GM18909 (cell line): ENCODE data around the gene USP22.

Experiments used
- ATAC-seq: cut with Tn5 transposase; IDR thresholded peaks from one replicate; pipeline ENCODE4 v1.9.1; 2021; ENCODE audit warnings: mild to moderate bottlenecking; ENCODE audit not compliant: unreplicated experiment, poor library complexity

USP22 gene

DNA sequence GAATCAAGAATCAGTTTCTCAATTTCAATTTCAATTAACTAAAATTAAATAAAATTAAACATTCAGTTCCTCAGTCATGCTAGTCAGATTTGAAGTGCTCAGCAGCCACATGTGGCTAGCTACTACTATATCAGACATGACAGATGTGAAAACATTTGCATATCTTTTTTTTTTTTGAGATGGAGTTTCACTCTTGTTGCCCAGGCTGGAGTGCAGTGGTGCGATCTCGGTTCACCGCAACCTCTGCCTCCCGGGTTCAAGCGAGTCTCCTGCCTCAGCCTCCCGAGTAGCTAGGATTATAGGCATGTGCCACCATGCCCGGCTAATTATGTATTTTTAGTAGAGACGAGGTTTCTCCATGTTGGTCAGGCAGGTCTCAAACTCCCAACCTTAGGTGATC lies 10.2 kb upstream of the USP22 start:
- ATAC-seq = peak; percentile 84

DNA sequence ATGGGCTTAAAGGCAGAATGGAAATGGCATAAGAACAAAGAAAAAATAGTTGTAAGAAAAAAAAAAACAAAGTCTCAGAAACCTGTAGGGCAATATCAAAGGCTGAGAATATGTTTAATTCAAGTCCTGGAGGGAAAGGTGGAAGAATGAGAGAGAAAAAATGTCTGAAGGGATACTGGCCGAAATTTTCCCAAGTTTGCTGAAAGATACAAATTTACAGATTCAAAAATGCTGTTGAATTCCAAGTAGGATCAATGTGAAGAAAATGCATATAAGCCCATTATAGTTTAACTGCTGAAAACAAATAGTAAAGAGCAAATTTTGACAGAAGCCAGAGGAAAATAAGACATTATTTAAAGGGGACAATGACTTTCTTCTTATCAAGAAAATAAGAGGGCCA lies 6.6 kb upstream of the USP22 start:
- no peak for ATAC-seq

DNA sequence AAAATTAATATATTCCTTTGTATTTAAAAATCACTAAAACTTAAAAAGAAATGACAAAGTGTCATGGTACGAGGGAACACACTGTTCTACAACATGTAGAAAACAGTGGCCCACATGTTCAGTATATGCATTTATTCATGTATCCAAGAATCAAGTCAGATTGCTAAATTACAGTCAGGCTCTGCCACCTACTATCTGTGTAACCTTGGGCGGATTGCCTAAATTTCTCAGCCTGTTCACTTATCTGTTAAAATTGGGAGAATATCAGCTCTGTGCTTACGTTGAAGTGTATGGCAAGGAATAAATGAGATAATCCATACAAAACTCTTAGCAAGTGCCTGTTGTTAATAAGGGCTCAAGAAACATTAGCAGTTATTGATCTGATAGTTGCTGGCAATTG lies 3.4 kb upstream of the USP22 start:
- no peak for ATAC-seq

DNA sequence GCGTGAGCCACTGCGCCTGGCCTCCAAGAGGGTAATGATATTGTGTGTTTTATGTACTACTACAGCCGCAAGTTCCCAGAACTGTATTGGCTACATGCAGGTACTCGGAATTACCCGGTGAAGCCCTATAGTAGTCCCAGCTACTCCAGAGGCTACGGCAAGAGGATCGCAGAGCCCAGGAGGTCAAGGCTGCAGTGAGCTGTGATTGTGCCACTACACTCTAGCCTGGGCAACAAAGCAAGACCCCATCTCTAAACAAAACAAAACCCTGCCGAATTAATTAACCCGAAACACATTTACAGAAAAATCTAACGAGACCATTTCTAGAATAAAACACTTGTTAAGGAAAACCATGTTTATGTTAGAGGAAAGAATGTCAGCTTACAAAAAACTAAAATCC lies 2.2 kb upstream of the USP22 start:
- no peak for ATAC-seq

DNA sequence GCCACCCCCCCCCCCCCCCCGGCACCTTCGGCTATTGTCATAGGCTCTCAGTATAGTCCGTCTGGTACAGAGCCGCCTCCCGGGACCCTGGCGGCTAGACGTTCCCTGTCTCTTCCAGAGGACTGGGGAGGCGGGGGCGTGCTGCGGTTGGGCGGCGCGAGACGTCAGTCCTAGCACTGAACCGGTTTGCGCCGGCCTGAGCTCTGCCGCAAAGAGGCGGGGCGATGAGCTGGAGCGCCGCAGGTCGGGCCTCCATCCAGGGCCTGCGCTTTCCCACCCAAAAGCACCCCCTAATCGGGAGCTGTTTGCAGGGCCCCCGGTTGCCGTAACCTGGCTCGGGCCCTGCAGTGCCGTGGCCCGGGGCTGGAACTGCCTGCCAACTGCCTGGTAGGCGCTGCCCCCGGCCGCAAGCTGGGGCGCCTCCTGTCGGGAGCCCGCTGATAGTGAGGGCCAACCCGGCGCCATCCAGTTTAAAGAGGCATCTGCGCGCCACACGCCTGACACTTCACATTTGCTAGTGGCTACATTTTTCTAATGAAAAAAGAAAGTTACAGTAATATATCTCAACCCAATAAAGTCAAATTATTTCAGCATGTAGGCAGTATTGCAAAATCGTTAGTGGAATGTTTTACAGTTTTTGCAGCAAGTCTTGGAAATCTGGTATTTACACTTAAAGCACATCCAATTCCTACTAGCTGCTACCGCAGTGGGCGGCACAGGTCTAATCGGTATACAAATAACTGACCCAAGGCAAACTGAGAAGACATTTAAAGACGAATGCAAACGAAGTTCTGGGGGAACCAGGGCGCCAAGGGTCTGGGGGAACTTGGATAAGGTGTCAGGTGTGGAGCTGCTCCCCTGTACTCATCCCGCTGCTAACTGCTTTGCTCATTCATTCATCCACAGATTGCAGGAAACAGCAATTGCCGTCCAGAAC lies 753 bp upstream of the USP22 start:
- ATAC-seq = peak; percentile 83

DNA sequence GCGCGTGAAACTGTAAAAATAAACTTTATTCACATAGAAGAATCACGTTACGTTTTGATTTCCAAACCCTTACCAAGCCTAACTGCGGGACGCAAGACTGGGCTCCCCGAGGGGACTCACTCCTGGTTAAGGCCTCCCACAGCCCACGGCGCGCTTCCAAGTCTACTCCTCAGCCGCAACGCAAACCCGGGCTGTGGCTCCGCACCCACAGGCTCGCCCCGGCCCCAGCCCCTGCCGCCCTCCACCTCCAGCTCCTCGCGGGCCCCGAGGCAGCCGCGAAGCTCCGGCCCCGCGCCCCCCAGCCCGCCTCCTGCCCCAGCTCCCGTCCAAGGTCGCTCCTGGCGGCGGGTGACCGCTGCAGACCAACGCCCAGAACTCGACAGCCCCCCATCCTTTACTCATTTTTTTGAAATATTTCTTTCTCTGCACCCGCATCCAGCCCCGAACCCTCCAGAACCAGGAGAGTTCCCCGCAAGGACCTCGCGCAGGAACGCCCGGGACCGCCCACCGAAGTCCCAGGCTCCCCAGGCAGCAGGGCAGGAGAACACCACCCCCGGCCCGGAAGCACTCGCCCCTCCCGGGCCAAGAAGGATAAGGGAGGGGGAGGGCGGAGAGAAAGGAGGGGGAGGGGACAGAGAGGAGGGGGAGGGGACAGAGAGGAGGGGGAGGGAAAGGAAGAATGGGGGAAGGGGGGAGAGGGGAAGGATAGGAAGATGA lies 912 bp downstream of the USP22 start:
- peak; percentile 27 for ATAC-seq

DNA sequence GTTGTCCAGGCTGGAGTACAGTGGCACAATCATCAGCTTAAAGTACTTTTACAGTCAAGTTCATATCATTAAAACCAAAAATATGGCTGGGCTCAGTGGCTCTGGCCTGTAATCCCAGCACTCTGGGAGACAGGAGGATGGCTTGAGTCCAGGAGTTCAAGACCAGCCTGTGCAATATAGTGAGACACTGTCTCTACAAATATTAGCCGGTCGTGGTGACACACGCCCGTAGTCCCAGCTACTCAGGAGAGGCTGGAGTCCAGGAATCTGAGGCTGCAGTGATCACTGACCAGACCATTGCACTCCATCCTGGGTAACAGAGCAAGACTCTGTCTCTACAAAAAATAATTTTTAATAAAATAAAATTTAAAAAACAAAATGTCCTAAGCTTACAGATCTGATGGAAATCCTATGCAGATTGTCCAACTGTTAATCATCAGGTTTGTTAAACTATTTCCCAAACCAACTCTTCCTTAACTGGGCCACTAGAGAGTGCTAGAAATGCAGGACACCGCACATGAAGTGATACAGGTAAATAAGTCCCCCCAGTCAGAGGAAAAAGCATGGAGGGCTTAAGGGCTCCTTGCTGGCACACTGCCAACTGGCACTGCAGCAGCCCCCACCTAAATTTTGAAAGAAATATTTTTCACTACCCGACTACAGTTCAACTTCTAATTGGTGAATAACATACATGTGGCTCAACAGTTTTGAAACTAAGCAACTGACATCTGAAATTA lies 2.8 kb downstream of the USP22 start:
- no peak for ATAC-seq

DNA sequence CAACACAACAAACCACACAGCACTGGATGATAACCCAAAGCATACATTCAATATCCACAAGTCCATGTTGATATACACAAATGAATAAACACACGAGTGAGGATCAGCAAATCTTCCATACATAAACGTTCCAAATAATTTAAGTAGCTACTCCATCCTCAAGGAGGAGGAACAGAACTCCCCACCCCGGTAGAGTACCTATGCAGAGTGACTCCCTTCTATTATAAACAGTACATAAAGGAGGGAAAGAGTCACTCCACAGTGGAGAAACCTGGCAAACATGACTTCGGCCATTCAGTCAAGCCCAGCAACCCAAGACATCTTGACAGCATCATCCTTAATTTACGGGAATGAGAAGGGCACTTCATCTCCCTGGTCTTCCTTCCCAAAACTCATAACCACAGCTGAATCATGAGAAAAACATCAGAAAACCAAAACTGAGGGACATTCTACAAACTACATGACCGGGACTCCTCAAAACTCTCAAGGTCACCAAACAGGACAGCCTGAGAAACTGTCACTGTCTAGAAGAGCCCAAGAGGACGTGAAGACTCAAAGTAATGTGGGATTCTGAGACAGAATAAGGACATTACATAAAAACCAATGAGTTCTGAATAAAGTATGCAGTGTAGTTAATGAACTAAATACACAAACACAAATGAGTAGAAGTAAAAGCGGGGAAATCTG lies 5.6 kb downstream of the USP22 start:
- no peak for ATAC-seq

DNA sequence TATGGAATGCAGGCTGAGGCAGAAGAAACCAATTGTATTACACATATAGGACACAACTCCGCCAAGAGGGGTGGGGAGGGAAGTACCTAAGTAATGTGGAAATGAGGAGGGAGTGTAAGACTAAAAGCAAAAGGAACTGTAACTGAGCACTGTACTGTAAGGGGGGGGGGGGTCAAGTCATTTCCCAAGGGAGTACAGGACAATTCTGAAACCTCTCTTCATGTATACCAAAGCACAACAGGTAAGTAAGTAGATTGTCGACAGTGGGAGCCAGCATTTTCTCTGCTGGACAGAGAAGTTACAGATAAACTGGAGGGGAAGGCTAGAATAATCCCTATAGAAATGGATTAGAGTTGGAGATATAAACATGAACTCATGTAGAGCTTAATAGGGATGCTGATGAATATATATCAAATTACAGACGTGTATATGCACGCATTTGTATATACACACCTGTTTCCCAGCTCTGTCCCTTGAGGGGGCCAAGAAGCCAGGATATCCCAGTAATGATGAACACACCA lies 6.4 kb downstream of the USP22 start:
- ATAC-seq = no peak

DNA sequence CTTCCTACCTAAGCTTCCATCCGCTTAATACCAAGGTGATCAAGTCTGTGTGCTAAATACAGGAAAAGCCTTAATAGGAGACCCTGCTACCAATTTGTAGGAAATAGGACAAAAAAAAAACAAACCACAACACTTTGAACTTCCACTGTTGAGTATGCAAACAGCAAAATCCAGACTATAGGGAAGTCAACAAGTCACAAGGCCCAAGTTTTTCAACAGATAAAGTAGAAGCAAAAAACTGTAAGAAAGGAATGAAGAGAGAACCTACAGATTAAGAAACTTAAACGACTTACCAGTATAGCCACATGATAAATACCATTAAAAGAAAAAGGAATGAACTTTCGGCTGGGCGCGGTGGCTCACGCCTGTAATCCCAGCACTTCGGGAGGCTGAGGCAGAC lies 7.4 kb downstream of the USP22 start:
- no peak for ATAC-seq

DNA sequence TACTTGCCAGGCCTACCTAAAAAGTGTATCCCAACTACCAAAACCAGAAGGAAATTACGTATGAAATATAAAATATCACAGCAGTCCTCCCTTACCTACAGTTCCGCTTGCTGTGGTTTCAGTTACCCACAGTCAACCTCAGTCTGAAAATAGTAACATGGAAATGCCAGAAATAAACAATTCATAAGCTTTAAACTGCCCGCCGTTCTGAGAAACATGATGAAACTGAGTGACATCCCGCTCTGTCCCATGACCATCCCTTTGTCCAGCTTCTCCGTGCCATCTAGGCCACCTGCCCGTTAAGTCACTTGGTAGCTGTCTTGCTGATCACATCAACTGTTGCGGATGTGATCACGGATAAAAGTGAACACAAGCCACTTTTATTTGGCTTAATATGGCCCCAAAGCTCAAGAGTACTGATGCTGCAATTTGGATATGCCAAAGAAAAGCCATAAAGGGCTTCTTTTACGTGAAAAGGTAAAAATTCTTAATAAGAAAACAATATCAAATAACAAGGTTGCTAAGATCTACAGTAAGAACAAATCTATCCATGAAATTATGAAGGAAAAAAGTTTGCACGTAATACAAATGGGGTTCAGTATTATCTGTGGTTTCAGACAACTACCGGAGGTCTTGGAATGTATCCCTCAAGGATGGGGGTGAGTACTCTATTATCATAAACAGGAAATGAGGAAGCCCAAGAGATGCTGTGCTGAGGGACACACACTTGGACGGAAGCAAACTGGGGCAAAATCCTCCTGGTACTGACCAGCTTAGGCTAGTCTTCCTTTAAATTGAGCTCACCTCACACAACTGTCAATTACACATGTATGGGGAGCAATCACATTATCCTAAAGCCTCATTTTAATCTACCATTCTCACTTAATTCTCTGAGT lies 8.2 kb downstream of the USP22 start:
- ATAC-seq = no peak

DNA sequence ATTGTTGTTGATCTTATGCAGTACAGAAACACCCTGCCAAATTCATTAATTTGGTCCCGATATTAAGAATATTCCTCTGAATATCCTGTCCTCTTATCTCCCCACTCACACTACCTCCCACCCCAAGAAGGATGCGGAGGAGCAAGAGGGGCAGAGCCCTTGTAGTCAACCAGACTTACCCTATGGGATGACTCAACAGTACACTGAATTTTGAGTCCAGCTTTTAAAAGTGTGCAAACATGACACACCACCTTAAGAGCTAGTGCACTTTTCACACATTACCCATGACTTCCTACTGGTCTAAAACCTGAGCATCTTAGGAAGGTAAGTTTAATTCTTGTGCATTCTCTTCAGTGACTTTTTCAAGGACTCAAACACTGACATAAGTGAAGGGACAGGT lies 9.5 kb downstream of the USP22 start:
- ATAC-seq = no peak

DNA sequence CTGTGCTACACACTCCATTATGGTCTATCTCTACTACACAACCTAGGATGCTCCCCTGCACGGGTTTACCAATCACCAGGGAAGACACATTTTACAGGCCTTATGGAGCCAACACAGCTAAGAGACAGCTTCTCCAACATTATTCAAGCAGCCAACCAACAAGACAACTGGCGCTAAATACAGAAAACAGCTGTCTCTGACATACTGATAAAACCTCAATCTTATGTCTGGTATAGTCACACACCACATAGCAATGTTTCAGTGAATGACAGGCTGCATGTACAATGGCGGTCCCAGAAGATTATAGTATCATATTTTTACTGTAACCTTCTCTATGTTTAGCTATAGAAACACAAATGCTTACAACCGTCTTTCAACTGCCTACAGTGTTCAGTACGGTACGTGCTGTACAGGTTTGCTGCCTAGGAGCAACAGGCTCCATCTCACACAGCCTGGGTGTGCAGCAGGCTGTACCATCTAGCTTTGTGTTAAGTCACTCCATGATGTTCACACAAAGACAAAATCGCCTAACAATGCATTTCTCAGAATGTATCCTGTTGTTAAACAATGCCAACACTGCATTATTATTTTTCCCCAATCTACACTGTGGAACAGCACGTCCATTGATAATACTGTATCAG lies 10.9 kb downstream of the USP22 start:
- no peak for ATAC-seq

DNA sequence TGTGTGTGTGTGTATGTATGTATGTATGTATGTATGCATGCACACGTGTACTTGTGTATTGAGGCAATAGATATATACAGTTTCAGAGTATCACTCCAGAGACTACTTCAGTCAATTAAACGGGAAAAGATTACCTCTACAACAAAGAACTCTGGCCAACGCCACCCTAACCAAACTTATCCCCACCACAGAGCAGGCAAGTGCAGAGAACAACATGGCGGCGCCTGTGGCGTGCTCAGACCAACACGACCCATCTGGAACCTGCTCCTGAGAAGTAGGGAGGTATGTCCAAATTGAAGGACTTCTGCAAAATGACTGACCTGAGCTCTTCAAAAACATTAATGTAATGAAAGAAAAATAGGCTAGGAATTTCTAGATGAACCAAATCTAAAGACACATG lies 12.4 kb downstream of the USP22 start:
- ATAC-seq = no peak

DNA sequence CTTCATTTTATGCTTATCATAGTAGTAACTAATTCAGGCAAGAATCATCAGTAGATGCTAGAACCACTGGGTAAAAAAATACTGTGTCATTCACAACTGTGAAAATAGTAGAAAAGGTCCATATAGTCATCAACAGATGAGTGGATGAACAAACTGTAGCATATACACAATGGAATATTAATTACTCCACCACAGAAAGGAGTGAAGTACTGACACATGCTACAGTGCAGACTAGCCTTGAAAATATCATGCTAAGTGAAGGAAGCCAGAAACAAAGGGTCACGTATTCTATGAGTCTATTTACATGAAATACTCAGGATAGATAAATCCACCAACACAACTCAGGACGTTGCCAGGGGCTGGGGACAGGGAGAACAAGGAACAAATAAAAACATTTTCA lies 13.3 kb downstream of the USP22 start:
- ATAC-seq = no peak

DNA sequence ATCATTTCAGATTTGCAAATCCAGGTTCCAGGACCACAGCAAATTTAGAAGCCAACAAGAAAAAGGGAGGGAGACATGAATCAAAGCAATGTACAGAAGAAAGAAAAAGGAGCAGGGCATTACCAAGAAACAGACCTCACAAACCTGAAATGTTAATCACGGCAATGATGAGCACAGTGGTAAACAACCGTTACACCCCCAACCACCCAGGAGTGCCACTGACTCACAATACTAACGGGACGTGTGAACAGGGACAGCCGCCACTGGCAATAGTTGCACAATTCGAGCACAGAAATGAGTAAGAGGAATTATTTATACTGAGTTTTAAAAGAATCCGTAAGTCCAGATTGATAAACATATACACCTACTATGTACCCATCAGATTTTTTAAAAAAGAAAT lies 13.8 kb downstream of the USP22 start:
- no peak for ATAC-seq

DNA sequence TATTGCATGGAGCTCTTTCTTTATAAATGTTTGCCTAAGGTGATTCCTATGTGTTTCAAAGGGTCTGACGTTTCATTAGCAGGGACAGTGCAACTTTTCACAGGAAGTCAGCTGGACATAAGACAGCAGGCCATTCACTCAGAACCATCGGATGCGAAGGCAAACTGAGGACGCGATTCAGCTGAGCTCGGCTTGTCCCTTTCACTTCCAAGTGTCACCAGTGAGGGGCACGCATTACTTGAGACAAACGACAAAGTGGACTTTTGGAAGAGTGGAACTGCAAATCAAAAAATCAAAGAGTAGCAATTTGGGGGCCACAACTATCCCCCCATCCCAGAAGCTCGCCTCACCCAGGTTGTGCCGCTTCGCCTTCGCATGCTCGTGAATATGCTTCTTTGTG lies 14.6 kb downstream of the USP22 start:
- no peak for ATAC-seq

DNA sequence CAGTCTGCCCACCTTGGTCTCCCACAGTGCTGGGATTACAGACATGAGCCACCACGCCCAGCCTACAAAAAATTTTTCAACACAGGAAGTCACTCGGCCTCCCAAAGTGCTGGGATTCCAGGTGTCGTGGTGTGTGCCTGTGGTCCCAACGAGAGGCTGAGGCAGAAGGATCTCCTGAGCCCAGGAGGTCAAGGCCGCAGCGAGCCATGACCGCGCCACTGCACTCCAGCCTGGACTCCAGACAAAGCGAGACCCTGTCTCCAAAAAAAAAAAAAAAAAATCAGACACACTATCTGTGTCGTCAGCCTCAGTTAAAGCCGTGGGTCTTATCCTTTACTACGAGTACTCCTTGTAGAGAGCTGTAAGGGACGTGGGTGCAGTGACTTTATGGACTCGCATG lies 15.8 kb downstream of the USP22 start:
- ATAC-seq = no peak

DNA sequence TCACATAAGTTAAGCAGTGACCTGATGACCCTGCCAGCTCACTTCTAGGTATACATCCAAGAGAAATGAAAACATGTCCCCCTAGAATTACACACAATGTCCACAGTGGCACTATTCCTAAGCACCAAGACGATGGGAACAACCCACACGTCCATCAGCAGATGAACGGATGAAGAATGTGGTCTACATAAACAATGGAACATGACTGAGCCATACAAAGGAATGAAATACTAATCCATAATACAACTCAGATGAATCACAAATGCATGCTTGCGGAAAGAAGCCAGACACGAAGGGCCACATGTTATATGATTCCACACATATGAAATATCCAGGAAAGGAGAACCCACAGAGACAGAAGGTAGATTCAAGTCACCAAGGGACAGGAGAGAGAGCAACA lies 17.4 kb downstream of the USP22 start:
- ATAC-seq = no peak
